AG10803 (cell line): Measurements from ENCODE around the gene CHCHD4.
"Not testable (repeated sequence)": the region's sequence is repeated elsewhere in the genome, so short reads cannot be mapped to it uniquely, and the experiment has no call there.

ENCODE experiments used
- DNase-seq: peaks from one replicate; pipeline ENCODE4 v3.0.0; 2010; ENCODE audit warnings: low read depth
- H3K4me3 ChIP-seq: 2 replicates; pipeline ENCODE4 v1.5.1; 2011; ENCODE audit warnings: mild to moderate bottlenecking, low read length, control low read depth
- TF ChIP-seq, protein P1 (sequence below): conservative IDR thresholded peaks from 2 replicates; pipeline ENCODE4 v1.5.1; 2011; ENCODE audit warnings: mild to moderate bottlenecking, low read length, control low read depth, inconsistent platforms

CHCHD4 gene

DNA sequence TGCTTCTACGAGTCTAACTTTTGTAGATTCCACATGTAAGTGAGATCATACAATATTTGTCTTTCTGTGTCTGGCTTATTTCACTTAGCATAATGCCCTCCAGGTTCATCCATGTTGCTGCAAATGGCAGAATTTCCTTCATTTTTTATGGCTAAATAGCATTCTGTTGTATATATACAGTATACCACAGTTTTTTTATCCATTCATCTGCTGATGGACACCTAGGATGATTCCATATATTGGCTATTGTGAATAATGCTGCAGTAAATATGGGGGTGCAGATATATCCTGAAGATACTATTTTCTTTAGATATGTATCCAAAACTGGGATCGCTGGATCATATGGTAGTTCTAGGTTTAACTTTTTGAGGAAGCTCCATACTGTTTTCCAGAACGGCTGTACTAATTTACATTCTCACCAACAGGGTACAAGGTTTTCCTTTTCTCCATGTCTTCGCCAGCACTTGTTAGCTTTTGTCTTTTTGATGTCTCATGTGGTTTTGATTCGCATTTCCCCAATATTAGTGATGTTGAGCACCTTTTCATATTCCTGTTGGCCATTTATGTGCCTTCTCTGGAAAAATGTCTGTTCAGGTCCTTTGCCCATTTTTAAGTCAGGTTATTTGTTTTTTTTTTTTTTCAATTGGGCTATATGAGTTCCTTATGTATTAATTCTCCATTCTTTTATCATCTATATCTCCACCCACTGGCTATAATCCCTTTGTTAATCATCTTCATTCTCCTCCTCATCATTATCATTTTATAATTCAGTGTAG lies 26.9 kb downstream of the CHCHD4 start:
- TF ChIP-seq, protein P1, sequence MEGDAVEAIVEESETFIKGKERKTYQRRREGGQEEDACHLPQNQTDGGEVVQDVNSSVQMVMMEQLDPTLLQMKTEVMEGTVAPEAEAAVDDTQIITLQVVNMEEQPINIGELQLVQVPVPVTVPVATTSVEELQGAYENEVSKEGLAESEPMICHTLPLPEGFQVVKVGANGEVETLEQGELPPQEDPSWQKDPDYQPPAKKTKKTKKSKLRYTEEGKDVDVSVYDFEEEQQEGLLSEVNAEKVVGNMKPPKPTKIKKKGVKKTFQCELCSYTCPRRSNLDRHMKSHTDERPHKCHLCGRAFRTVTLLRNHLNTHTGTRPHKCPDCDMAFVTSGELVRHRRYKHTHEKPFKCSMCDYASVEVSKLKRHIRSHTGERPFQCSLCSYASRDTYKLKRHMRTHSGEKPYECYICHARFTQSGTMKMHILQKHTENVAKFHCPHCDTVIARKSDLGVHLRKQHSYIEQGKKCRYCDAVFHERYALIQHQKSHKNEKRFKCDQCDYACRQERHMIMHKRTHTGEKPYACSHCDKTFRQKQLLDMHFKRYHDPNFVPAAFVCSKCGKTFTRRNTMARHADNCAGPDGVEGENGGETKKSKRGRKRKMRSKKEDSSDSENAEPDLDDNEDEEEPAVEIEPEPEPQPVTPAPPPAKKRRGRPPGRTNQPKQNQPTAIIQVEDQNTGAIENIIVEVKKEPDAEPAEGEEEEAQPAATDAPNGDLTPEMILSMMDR, result no peak
- DNase-seq, result no peak
- no peak overlapping the region for H3K4me3 ChIP-seq

DNA sequence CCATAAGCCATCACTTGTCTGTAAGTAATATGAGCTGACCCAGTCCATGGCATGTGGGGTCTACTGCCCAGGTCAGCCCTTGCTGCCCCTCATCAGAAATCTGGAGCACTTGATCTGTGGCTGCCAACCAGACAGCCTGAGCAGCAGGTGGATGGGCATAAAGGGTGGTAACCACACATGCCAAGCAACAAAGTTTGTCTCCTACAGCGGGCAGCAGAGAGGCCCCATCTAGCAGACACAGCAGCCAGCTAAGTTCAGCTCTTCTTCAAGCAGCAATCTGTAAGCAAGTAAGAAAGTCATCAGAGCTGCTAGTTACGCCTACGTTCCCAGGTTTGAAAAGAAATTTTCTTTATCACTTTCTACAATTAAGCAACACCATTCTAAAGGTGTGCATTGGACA lies 27.9 kb downstream of the CHCHD4 start:
- no peak overlapping the region for H3K4me3 ChIP-seq
- no peak for DNase-seq
- TF ChIP-seq, protein P1, result no peak; the same call in 1 of the 2 replicates

DNA sequence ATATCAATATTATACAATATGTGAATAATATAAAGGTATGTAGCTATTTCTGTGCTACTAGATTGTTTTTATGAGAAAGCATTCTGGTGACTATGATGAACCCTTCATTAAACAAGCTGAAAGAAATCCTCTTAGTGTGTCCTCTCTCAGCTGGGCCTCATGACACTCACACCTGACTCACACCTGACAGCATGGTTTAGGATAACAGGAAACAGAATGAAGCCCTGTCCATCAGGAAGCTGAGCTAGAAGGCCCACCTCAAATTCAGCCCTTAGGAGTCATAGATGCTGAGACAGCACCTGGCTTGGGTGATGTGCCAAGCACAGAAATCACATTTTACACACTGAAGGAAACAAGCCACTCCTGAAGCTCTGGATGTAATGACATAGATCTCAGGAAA lies 30.8 kb downstream of the CHCHD4 start:
- H3K4me3 ChIP-seq, result no peak overlapping the region
- no peak for DNase-seq
- TF ChIP-seq, protein P1, result no peak

DNA sequence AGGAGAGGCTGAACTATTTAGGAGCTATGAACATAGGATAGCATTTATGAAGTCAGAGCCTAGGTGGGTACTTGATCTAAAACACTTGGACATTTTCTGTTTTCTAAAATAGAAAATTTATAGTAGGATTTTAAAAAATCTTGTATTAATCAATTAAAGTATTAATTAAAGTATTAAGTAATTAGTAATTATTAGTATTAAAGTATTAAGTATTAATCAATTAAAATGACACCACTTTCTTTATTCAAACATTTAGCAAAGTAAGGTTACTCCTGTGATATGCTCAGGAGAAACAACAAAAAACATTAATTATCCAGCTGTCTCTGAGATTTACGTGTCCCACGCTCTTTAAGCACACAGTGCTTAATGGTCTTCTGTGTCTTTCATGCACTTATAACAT lies 32.2 kb downstream of the CHCHD4 start:
- no peak for DNase-seq
- TF ChIP-seq, protein P1, result no peak
- H3K4me3 ChIP-seq, result no peak overlapping the region

DNA sequence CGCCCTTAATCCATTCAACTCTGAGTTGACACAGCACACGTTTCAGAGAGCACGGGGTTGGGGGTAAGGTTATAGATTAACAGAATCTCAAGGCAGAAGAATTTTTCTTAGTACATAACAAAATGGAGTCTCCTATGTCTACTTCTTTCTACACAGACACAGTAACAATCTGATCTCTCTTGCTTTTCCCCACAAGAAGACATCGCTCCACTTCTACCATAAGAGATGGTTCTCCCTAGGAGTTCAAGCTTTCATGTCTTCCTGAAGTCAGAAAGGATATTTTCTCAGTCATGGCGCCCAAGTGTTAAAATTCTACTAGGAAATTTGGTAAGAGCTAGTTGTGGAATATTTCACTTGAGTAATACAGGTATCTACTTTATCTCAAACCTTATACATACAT lies 32.7 kb downstream of the CHCHD4 start:
- DNase-seq, H3K4me3 ChIP-seq: not testable (repeated sequence)

DNA sequence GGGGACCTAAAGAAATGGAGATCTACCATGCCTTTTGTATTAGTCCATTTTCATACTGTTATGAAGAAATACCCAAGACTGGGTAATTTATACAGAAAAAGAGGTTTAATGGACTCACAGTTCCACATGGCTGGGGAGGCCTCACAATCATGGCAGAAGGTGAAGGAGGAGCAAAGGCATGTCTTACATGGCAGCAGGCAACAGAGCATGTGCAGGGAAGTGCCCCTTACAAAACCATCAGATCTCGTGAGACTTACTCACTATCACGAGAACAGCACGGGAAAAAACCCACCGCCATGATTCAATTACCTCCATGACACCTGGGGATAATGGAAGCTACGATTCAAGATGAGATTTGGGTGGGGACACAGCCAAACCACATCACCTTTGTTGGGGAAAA lies 37.2 kb downstream of the CHCHD4 start:
- DNase-seq, H3K4me3 ChIP-seq: not testable (repeated sequence)

DNA sequence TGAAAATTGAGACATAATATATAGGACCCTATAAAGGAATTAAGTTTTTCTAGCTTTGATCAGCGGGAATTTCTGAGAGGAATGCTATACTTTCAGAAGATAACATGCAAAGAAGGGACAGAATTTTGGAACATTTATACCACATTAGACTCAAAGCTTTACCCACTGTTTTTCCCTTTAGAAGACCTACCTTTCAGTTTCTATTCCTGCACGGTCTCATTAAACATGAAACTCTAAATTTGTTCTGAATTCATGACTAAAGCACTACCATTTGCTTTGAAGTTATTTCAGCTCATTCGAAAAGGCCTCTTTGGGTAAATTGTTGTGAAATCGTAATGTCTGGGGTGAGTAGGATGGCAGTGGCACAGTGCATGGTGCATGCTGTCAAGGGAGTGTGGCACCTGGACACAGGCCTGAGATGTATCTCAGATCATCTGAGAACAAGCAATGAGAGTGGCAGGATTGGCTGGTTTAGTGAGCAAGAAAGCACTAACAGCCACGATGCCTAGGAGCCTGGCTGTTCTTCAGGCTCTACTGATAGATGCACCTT lies 42.5 kb downstream of the CHCHD4 start:
- no peak for DNase-seq

DNA sequence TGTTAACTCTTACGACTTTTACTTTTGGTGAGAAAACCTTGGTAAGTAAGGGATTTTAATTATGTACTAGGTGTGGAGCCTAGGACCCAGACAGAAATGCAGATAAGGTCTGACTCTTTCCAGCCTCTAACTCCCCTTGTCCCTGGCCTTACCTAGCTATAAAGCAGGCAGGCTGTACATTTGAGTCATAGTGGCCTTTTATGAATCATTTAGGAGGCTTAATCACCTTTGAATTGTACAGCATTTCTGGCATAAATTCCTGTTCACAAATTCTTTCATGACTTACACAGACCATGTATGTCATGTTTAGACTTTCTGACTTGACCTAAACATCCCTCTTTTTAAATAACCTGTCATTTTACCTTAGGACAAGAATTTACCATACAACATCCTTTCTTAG lies 47.4 kb downstream of the CHCHD4 start:
- no peak for DNase-seq
- TF ChIP-seq, protein P1, result no peak
- no peak overlapping the region for H3K4me3 ChIP-seq

More for the DNA sequence above, 42.5 kb downstream of the CHCHD4 start:
- H3K4me3 ChIP-seq, result no peak overlapping the region
- TF ChIP-seq, protein P1, result no peak

DNA sequence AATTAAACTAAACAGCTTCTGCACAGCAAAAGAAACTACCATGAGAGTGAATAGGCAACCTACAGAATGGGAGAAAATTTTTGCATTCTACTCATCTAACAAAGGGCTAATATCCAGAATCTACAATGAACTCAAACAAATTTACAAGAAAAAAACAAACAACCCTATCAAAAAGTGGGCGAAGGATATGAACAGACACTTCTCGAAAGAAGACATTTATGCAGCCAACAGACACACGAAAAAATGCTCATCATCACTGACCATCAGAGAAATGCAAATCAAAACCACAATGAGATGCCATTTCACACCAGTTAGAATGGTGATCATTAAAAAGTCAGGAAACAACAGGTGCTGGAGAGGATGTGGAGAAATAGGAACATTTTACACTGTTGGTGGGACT lies 49.4 kb downstream of the CHCHD4 start:
- DNase-seq, H3K4me3 ChIP-seq: not testable (repeated sequence)
